Right forelimb (tissue), 1 donor: Measurements from ENCODE around the gene LY6G6D.
A peak's percentile ranks its signal among the peaks of the same experiment; 100 is the strongest.

Source experiments
- DNase-seq: peaks from one replicate; pipeline ENCODE4 v3.0.0-alpha.2; 2018

Gene LY6G6D, protein sequence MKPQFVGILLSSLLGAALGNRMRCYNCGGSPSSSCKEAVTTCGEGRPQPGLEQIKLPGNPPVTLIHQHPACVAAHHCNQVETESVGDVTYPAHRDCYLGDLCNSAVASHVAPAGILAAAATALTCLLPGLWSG

GRCh38 chr6:31715022-31715958, at the start of gene LY6G6D:
Gene LY6G6D, plus strand, starts transcription at chr6:31715348. Its CDS starts 8 bp downstream, at chr6:31715356.
- no peak for DNase-seq

DNA sequence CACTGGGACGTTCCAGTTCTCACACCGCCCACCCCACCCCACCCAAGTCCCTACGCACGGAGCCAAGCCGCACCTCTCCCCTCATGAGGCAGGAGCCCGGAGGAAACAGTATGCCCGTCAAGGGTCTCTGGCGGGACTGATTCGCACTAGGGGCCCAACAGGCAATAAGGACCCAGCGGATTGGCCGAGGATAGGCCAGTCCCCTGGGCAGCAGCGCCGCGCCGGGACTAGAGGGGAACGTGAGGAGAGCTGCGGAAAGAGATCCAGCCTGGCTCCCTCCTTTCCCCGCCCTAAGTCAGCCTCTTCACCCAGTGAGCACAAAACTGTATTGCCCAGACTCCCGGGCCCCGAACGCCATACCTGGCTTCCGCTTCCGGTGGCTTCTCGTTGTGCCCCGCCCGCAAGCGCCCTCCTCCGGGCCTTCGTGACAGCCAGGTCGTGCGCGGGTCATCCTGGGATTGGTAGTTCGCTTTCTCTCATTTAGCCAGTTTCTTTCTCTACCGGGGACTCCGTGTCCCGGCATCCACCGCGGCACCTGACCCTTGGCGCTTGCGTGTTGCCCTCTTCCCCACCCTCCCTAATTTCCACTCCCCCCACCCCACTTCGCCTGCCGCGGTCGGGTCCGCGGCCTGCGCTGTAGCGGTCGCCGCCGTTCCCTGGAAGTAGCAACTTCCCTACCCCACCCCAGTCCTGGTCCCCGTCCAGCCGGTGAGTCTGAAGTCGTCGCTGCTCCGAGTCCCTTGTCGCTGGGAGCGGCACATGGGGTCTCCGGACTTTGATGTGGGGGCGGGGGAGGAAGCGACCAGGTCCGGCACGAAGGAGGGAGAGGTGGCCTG, 49.4 kb upstream of the LY6G6D start, which contains the start of gene CSNK2B:
Gene CSNK2B (plus strand): TSS at position 580 of the 836 bp plus-strand sequence. CDS start 752 bp downstream, outside the sequence.
- DNase-seq, result peak; percentile 98

DNA sequence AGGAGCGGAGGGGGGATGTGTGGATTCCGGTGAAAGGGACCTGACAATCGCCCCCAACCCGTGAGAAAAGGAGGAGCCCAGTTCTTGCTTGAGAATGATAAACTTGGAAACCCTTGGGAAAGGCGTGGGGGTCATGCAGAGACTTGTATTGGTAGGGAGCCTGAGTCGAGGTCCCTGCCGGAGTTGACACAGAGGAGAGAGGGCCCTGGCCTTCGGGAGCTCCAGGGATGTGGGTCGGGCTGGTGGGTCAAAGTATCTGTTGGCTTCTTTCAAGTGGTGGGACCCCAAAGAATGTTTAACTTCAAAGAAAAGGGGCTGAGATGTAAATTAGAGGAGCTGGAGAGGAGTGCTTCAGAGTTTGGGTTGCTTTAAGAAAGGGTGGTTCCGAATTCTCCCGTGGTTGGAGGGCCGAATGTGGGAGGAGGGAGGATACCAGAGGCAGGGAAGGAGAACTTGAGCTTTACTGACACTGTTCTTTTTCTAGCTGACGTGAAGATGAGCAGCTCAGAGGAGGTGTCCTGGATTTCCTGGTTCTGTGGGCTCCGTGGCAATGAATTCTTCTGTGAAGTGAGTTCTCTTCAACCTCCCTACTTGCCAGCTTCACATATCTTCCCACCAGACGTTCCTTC, 48.7 kb upstream of the LY6G6D start:
- no peak for DNase-seq

DNA sequence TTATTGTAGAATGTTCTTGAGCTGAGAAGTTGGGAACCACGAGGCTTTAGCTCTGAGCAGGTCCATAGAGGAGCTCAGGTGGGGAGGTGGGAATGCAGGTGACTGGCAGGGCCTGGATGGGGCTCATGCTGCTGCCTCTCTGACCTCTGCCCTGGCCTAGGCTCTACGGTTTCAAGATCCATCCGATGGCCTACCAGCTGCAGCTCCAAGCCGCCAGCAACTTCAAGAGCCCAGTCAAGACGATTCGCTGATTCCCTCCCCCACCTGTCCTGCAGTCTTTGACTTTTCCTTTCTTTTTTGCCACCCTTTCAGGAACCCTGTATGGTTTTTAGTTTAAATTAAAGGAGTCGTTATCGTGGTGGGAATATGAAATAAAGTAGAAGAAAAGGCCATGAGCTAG, 45.5 kb upstream of the LY6G6D start, which contains the start of gene LY6G5B:
Gene LY6G5B (plus strand): TSS at position 301 of the 400 bp plus-strand sequence. CDS start 975 bp downstream, outside the sequence.
- DNase-seq, result no peak

- no peak for DNase-seq
Measured at GRCh38 chr6:31676322-31676903, 38.7 kb upstream of the LY6G6D start.

DNA sequence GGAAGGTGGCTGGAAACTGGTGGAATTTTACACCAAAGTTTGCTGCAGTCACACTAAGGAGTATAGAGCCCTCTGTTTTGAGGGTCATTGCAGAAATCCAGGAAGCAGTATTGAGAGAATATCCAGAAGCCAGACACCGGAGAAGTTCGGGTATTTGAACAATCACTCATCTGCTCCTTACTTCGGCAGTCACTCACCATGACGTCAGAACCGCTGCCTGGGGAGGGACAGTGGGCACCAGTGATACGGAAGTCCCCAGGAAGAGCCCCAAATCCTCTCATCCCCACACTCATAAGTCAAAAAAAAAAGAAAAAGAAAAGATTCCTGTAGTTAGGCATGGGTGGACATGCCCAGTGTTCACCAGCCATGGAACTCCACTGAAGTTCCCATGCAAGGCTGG, 38.2 kb upstream of the LY6G6D start:
- DNase-seq, result no peak

GRCh38 chr6:31677955-31678354, 37.2 kb upstream of the LY6G6D start:
- no peak for DNase-seq

DNA sequence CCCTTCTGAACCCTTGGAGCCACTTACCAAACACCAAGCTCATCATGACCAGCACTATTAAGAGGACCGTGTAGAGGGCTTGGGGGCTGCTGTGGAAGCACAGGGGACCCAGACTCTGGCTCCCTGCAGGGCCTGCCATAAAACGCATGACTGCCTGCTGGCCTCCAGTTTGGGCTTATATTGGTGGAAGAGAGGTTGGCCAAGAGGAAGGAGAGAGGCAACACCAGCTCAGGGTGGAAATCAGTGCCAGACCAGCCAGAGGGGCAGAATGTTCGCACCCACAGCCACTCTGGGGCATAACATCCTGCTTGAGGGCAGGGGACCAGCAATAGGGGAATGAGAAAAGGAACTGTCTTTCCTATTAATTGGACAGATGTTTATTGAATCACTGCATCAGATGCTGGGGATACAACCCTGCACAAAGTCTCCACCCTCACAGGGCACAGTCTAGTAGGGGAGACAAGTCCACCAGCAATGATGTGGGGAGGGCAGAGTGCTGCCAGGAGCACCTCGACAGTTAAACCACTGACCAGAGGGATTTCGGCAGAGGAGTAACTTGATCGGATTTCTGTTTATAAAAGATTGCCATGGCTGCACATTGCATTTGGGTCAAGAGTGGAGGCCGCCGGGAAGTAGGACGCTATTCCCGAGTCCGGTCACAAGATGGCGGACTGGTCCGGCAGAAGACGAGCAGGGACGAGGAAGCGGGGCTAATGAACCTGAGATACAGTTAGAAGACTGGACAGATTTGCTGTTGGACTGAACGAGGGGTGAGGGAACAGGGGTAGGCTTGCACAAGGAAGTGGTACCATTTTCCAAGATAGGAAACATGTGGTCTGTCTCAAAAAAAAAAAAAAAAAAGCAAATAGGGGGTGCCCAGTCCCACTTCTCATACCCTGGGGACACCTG, 34.7 kb upstream of the LY6G6D start, which contains the start of gene LY6G5C:
Gene LY6G5C (minus strand): TSS at position 842 of the 909 bp plus-strand sequence. CDS start 694 bp downstream, at position 148.
- DNase-seq, result peak; percentile 87

GRCh38 chr6:31681135-31681671, 33.9 kb upstream of the LY6G6D start:
- DNase-seq, result peak; percentile 54

GRCh38 chr6:31683591-31683990, 31.6 kb upstream of the LY6G6D start:
- DNase-seq, result no peak

DNA sequence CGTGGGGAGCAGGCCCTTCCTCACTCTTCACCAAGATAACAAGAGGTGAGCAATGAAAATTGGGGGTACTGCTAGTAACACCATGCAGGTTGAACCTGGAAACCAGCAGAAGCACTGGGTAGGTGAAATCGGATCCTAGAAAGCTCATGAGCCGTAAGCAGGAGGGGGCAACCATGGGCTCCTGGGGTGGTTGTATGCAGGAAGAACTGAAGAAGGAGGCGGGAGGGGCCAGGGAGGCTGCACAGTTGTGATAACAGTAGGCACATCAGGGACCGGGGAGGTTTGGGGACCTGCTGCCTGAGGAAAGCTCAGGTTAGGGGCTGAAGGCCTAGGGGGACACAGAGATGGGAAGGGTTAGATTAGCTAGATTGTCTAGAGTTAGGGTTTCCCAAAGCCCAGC, 28.7 kb upstream of the LY6G6D start:
- no peak for DNase-seq

DNA sequence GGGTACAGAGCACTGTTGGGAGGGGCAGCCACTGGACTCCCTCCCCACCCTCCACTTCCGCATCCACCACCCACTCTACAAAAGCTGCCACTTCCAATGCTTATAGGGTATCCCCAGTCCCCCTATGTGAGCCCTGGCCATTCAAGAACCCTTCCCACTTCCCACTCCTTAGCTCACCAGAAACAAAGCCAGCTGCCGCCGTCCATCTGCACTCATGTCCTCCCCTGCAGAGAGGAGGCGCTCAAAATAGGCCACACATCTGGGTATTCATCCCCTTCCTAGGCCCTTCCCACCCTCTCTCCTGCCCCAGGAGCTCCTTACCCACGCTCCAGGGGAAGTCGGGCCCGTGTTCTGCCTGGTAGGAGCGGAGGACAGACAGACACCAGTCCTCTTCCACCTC, 27.8 kb upstream of the LY6G6D start:
- no peak for DNase-seq

- DNase-seq, result no peak
Measured at GRCh38 chr6:31687860-31688693, 27.1 kb upstream of the LY6G6D start.

DNA sequence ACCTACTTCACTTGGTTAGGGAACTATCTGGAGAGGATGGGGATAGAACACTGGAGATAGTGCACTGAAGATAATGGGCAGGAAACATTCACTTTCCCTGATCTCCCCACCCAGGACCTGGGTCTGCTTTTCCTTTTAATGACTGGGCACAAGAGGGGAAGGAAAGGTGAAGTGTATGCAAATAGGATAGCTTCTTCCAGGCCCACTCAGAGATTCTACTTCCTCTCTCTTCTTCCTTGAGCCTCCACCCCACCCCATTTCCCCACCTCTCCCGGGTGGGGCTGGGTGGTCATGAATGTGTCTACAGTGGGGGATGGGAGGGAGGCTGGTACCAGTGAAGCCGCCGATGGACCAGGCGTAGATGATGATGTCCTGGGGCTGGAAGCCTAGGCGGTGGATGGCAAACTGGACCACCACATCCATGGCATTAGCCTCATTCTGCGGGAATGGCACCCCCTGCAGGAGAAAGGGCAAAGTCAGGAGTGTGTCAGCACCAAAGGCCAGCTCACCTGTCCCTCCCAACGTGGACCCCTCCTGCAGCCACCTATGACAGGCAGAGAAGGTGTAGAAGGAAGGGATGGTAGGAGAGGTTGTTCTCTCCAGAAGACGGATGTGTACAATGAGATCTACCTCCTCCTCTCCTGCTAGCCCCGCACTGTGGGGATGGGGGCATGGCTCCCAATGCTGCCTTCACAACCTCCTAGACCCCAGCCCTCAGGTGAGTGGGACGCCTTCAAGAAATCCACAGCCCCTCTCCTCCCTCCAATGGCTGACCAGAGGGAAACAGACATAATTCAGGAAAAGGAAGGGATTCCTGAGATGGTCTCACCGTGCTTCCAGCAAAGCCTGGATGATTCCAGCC, 25.7 kb upstream of the LY6G6D start:
- DNase-seq, result no peak

- DNase-seq, result no peak
Measured at GRCh38 chr6:31690231-31691077, 24.7 kb upstream of the LY6G6D start.

DNA sequence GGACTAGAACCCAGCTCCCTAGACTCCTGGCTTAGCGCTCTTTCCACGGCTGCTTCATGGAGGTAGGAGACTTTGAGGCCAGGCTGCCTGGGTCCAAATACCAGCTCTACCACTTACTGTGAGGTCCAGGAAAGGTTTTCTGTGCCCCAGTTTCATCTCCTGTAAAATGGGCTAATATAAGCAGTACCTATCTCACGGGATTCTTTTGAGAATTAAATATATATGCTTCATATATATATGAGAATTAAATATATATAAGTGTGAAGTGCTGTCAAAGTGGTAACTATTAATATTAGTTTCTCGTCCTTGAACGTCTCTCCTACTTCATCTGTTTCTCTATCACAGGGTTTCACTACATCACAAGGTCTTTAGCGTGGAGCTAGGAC, 24.1 kb upstream of the LY6G6D start:
- DNase-seq, result no peak

- DNase-seq, result no peak
Measured at GRCh38 chr6:31691564-31692108, 23.5 kb upstream of the LY6G6D start.
